HCEC 1CT (cell line): Measurements from ENCODE around the gene TPRN.

Experiments
- DNase-seq: peaks from one replicate; pipeline ENCODE4 v3.0.0-alpha.2; 2017

The TPRN gene

DNA sequence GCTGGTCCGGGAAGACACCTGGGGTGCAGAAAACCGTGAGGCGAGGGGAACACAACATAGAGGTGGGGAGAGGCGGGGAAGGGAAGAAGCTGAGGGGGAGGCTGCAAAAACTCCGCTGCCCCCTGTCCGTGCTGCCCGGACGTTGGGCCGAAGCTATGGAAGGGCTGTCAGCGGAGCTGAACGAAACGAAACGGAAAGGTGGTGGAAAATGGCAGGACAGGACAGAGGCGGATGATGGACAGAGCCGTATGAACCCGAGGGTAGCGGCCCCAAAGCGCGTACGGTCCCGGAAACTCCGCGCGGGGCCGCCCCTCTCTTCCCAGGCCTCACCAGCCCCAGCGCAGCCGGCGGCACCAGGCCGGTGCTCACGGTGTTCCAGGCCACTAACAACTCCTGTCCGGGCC lies 12.5 kb downstream of the TPRN start:
- no peak for DNase-seq

GRCh38 chr9:137187386-137187785 lies 13.2 kb downstream of the TPRN start:
- DNase-seq = no peak

DNA sequence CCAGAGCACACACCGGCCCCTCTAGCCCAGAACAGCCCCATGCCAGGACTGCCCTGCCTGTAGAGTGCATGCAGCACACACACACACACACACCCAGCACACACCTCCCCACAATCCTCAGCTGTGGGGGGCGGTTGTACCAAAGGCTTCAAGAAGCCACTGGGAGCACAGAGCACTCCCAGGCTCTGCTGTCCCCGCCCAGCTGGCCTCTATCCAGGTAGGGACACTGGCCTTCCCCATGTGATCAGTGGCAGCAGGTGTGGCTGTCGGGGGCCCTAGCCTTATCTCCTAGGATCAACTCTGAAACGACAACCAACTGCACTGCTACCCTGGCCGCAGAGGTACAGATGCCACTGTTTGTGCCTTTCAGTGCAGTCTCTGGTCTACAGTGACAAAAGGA lies 14.2 kb downstream of the TPRN start:
- DNase-seq = no peak

GRCh38 chr9:137185921-137186320 lies 14.6 kb downstream of the TPRN start:
- DNase-seq = no peak

- DNase-seq = no peak
Measured at GRCh38 chr9:137184881-137185660, 15.5 kb downstream of the TPRN start.

- no peak for DNase-seq
Measured at GRCh38 chr9:137183980-137184595, 16.5 kb downstream of the TPRN start.

GRCh38 chr9:137182836-137183235 lies 17.7 kb downstream of the TPRN start:
- no peak for DNase-seq

- no peak for DNase-seq
Measured at GRCh38 chr9:137181680-137182079, 18.9 kb downstream of the TPRN start.

GRCh38 chr9:137180491-137180890 lies 20.1 kb downstream of the TPRN start:
- no peak for DNase-seq

- no peak for DNase-seq
Measured at GRCh38 chr9:137179761-137180160, 20.8 kb downstream of the TPRN start.

DNA sequence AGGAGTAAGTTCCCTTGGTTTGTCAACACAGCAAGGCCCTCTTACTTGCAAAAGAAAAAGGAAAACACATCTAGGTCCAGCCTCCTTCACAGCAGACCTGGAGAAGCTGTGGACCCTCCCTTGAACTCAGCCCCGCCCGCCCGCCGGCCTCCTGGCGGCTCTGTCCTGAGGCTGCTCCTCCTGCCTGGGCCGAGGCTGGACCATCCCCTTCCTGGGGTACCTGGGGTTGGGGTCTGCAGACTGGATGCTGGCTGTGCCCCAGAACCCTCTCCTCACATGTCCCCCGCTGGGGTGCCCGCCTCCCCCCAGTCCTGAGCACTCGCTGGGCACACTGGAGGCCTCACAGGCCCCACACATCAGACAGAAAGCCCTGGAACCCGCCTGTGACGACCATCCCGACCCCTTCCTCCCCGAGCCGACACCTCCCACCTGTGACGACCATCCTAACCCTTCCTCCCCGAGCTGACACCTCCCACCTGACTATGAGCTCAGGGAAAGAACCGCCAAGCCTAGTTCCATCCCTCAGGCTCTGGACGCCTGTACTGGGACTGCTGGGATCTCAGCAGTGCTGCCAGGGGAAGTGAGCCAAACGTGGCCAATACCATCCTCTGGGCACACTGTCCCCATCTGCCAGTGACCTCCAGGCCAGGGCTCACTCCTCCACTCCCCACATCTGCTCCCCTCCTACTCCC lies 21.5 kb downstream of the TPRN start:
- DNase-seq = no peak

DNA sequence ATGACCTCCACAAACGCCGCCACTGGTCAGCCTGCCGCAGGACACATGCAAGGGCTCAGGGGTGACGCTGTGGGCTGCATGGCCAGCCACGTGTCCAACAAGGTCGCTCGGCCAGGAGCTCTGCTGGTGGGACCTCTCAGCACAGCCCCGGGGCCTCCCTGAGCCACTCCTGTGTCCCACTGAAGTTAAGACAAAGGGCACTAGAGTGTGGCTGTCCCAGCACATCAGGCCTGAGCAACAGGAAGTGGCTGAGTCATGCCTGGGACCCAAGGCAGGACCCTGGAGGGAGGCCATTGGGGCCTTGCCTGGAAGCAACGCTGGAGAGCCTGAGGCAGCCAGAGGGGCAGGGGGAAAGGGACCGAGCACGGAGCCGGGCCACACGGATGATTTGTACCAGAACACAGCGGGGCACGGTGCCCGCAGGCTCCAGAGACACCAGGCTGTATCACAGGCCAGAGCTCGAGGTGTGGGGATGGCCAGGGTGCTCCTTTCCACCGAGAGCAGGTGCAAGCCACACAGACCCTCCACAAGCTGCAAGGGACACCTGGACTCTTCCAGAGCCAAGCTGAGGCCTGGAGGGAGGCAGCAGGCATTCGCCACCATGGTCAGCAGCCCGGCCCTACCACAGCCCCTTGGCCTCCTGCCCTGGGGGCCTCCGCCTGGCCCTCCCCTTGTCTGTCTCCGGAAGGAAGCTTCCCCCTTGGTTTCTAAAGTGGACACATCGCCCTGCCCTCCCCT lies 22.2 kb downstream of the TPRN start:
- no peak for DNase-seq

- DNase-seq = peak; percentile 27
Measured at GRCh38 chr9:137176302-137177182, 24.0 kb downstream of the TPRN start.

GRCh38 chr9:137175345-137175961 lies 25.1 kb downstream of the TPRN start:
- DNase-seq = no peak

GRCh38 chr9:137174722-137175293 lies 25.7 kb downstream of the TPRN start:
- DNase-seq = no peak

DNA sequence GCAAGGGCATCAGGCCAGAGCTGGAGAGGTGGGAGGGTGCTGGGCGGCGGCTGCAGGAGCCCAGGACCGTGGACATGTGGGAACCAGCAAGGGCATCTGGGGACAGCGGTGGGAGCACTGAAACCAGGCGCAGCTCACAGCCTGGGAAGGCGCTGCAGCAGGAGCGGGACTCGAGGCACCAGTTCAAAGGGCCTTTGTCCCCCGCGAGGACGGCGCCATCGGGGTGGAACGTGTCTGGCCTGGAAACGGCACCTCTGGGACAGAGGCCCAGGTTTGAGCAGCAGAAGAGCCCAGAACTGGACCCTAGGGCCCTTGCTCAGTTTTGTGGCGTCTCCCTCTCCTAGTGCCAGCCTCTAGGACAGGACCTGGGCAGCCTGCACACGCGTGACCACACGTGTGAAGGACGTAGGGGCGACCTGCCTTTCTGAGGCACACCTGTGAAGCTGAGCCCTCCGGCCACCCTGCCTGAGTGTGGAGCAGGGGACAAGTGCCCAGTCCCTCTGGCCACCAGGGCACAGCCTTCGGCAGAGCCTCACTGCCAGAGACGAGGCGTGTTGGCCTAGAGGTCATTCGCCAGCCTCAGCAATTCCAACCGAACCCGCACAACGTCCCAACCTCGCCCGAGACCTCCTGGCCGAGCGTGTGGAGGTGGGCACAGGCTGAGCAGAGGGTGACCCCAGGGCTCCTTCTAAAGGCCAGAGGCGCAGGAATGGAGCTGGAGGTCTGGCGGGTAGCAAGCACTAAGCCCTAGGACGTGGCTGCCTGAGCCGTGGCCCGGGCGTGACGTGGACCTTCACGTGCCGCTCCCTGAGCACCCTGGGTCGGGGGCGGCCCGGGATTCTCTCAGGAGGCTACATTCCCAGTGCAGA lies 26.5 kb downstream of the TPRN start:
- no peak for DNase-seq

GRCh38 chr9:137172901-137173795 lies 27.4 kb downstream of the TPRN start:
- no peak for DNase-seq

DNA sequence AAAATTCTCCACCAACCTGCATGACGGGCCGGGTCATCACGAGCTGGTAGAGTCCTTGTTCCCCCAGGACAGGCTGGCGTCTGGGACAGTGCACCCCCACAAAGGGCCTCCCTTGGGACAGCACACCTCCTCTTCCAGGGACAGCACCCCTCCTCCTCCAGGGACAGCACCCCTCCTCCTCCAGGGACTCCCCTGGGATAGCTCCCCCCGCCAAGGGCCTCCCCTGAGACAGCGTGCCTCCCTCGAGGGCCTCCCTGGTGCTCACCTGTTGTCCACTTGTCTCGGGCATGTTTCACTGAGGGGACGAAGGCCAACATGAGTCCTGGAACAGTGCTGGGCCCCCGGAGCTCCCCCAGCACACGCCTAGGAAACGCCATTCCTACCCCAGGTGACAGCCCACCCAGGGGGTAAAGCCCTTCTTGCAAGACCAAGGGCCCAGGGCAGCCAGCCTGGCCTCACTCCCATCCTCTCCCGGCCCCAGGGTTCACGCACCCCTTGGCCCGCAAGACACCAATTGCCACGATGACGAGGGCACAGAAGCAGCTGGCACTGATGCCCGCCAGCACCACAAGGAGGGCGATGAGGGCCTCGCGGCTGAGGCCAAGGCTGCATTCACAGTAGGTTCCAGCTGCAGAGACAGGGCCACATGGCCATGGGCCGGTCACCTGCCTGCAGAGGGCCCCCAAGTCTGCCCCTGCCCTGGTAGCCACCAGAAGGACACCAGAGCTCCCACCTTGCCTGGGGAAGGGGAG lies 29.2 kb downstream of the TPRN start:
- no peak for DNase-seq
